ENCODE measurements around the gene CCDC93.
"Not testable (repeated sequence)": the region's sequence is repeated elsewhere in the genome, so short reads cannot be mapped to it uniquely, and the experiment has no call there.

Gene CCDC93

DNA sequence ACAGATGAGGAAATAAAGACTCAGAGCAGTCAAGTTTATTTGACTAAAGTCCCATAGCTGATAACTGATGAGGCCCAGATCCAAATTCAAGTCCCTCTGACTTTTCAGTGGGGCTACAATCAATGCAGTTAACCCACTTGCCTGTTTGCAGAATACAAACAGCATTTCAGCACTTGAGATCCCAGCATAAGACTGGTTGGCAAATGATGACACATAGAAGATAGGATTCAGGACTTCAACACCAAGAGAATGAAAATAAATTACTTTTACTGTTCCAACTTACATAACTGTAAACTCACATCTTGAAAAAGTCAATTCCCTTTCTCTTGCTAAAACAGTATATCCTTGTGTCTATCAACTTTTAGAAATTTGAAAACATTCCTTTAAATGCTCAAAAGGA lies 61.2 kb downstream of the CCDC93 start:
- DNase-seq (ENCODE audit: low read depth): no peak

DNA sequence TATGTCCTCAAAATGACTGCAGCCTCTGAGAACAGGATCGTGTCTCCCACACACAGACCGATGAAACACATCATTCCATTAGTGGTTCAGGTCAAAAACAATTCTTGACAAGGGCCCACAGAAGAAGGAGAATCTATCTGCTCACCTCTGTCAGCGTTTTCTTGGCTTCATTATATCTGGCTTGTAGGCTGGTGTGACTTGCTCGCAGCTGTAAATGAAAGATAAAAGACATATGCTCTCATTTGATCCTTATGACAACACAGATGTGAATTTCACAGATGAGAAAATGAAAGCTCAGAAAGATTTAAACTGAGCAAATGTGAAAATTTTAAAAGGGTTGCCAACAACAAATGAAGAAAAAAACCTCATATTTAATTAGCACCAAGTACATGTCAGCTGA lies 61.6 kb downstream of the CCDC93 start:
- DNase-seq (ENCODE audit: low read depth): no peak

DNA sequence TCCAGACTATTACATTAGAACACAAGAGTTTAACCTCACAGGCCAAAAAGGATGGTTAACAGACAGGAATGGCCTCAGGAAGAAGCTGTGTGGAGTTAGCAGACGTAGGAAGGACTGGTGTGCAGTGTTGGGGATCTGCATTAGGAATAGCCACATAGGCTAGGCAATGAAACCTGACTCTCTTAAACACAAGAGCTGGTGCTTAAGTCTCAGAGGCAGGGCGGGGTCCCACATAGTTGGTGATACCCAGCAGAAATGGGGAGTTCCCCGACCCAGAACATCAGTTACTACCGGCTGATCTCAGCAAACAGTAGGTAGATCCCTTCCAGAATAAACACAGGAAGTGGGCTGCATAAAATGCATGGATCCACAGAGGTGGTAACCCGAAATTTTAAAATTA lies 64.1 kb downstream of the CCDC93 start:
- DNase-seq (ENCODE audit: low read depth): no peak

DNA sequence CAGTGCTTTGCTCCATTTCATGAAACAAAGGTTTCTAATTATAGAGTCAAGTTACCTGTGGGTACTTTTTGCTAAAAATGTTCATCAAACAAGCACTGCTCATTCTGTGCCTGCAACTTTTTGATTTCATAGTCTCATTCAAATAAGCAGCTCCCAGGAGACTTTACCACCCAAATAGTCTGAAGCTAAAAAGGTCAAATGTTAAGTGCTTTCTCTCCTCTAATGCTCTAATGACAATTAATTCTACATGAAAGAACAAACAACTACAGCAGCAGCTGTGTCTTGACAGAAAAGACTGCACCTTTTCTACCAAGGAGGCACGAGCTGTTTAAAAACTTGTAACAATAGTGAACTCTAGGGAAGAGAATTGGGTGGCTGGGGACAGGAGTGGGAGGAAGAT lies 65.3 kb downstream of the CCDC93 start:
- DNase-seq (ENCODE audit: low read depth): no peak

DNA sequence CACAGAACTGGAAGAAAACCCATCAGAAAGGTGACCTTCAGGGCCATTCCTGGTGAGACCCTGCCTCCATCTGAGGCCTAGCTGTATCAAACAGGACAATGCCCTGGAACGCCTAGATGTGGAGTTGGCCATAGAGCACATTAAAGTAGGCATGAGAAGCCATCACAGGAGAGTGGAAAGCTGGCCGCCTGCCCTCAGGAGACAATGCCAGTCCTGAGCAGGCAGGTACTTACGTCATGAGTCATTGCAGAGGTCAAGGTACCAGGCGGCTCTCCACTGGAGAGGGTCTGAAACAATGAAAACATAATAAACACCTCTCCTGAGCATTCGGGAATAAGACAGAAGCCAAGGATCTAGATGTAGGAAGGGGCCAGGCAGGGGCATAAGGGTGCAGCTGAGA lies 68.6 kb downstream of the CCDC93 start:
- DNase-seq (ENCODE audit: low read depth): no peak

DNA sequence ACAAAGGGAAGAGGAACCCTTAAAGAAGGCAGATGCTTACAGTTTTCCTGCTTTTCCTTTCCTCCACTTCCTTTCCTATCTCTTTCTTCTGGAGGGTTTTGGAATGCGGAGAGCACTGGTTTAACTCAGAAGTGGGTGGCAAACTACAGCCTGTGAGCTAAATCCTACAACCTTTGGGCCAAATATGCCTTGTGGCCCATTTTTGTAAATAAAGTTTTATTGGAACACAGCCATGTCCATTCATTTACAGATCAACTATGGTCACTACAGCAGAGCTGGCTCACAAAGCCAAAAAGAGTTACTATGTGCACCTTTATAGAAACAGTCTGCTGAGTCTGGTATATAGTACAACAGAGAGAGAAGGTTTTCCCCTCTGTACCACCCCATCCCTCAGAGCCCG lies 69.1 kb downstream of the CCDC93 start:
- no peak for DNase-seq (ENCODE audit: low read depth)

DNA sequence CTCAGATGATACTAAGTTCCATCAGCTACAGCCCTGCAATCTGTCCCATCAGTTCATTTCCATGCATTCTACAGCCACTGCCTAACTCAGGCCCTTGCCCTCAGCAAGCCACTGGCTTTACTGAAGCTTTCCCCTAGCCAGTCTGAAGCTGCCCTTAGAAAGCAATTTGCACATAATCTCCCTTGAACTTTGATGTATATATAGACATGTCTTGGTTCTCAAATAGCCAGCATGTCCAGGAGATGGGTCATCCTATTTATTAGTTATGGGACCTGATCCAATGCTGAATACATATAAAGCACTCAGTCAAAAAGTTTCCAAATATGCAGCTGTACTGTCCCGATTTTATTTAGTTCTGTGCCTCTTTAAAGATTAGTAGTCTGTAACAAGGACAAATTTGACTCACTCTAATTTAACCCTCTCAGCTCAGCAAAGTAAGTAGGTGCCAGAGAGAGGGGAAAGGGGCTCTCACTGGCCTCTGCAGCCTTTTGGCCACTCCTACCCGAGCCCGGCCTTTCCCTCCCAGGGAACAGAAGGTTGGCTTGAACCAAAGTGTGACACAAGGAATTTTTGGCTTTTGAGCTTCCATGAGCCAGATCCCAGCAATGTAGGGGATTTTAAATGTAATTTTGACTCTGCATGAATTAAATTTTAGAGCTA lies 70.7 kb downstream of the CCDC93 start:
- no peak for DNase-seq (ENCODE audit: low read depth)

DNA sequence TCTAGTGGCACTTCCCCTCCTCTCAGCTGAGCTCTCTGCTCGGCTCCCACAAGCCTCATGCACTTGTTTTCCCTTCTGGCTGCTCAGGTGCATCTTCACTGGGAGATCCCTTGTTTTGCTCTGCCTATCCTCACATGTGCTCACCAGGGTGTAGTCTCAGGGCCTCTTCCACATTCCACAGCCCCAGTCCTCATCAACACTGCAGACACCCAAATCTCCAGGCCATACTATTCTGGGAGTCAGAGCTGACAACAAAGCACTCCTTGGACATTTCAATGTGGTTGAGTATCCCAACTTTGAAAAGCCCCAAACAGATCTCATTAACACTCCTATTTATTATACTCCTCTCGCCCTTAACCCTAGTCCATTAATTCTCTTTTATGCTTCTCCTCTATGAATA lies 71.3 kb downstream of the CCDC93 start:
- no peak for DNase-seq (ENCODE audit: low read depth)

DNA sequence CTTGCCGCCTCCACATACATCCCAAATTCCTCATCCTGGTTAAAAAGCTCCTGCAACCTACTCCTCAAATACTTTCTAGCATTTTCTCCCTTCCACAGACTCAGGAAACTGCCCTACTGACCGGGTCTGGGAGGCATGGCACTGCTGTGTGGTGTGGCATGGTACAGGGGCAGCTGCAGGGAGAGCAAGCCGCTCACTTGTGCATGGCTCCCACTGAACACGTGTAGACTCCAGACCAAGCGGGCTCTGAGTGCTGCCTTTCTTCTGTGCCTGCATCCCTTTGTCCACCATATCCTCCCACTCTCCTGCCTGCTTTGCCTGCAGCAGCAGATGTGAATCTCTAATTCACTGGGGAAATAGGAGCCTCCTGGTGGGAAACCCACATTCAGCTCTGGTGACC lies 72.2 kb downstream of the CCDC93 start:
- DNase-seq (ENCODE audit: low read depth): no peak

DNA sequence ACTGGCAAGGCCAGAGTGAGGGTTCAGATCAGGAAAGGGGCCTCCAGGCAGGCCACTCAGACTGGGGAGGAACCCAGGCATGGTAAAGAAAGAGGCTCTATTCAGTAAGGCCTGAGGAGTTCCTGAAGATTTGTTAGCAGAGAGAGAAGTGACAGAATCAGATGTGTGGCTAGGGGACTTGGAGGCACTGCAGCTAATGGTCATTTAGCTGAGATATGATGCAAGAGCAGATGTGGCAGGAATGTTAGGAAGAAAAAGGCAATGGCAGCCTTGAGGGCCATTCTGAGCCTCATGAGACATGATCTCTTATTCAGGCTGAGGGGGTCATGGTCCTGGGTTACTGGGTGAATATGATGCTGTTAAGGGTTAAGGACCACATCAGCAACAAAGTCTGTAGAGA lies 73.4 kb downstream of the CCDC93 start:
- no peak for DNase-seq (ENCODE audit: low read depth)

DNA sequence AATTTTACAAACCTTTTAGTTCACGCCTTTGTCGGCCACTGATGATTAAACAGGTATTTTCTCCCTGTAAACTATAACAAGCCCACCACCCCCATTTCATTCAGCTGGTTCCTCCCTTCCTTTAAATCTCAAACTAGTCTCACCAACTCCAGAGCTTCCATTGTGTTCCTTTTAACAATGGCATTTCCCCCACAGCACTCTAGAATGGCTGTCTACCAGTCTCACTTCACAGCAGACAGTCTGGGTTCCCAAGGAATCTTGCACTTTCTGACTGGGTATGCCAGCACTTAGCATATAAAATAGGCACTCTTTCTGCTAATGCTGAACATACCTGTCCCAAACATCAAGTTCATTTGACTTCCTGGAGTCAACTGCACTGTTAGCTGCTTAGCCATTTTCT lies 75.3 kb downstream of the CCDC93 start:
- no peak for DNase-seq (ENCODE audit: low read depth)

DNA sequence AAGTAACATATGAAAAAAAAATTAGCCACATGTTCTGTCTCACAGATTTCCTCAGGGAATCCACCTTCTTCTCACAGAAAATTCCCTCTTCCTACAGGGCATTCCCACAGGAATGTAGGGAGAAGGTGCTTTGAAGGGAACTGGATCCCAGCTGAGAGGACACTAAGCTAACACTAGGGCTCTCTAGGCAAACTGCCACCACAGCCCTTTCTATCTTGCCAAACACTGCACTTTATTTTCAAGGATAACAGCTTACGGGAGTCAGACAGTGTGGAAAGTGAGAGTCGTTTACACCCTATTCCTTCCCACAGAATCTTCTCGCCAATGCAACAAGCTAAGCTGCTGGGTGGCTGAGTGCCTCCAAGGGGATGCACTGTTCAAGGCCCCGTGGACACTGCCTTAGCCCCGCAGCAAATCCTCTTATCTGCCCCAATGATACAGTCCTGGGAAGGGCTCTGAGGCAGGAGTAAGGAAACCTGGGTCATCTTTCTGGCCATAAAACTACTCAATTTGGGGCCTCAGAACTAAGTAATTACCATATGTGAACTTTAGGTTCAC lies 76.9 kb downstream of the CCDC93 start:
- DNase-seq (ENCODE audit: low read depth): no peak

DNA sequence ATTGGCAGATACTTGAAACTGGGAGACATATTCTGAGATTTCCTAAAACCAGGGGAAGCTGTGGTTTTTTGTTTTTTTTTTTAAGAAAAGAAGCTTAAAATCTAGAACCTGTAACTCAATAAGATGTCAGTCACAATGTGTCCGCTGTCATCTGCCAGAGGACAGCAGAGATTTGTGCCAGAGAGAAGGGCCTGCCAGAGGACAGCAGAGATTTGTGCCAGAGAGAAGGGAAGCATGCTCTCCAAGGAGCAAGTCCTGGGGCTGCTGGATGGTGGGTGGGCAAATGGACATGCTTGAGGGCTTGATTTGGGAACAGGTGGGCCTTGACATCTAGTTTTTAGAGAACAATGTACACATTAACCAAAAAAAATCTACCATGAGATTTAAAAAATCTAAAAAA lies 77.9 kb downstream of the CCDC93 start:
- DNase-seq (ENCODE audit: low read depth): no peak

DNA sequence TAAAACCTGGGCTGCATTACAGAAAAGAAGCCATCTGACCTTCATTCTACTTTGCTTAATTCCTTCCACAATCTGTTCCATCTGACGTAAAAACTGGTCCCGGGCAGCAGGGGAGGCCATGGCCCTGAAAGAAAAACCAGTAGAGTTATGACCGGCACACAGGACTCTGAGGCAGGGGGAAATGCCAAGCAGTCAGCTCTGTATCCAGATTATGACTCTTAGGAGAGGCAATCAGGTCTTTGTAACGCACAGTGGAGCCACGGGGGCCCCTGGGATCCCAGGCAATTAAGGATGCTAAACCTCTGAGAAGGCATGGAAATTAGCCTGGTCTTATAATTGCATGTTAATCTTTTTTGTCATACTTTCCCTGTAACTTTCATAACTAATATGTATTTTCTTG lies 78.4 kb downstream of the CCDC93 start:
- DNase-seq (ENCODE audit: low read depth): no peak

DNA sequence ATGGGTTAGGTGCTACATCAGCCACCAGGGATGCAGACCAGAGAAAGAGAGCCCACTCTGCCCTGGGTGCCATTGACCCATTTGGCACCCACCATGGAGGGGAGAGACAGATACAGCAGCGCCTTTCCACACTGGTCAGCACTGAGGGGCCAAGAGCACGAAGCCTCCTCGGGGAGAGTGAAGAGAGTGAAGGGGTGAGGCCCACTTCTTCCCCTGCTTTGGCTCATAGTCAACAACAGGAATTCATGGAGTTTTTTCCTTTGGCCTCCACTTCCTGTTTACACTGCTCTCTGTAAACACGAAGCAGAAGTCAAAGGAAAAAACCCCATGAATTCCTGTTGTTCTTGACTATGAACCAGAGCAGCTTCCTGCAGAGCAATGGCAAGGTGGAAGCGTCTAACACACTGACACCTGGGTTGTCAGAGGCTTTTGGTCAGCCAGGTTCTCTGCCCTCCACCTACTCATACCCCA lies 80.0 kb downstream of the CCDC93 start:
- DNase-seq (ENCODE audit: low read depth): no peak

DNA sequence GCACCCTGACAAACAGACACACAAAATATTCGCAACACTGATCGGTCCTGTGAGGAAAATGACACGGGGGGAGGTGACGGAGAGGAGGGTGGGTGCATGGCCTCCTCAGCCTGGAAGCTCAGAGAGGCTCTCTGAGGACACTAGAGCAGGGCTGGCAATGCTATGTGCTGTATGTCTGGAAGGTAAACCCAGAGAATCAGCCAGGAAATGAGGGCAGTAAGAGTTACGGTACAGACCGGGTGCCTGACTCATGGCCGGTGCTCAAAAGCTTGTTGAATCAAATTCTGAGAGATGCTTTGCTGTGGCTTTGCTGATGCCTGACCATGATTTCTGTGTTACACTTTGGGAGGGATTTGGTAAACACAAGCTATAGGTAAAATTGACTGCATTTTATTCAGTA lies 81.9 kb downstream of the CCDC93 start:
- DNase-seq (ENCODE audit: low read depth): no peak

DNA sequence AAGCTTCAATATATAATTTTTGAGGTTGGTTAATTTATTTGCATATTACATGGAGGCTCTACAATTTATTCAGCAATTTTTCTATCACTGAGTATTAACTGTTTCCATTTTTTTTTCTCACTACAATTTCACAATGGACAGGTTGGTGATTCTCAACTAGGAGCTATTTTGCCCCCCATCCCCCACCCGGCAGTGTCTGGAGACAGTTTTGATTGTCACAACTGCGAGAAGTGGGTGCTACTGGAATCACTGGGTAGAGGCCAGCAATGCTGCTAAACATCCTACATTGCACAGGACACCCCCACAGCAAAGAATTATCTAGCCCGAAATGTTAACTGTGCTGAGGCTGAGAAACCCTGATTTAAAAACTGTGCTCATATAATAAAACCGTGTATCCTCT lies 82.6 kb downstream of the CCDC93 start:
- no peak for DNase-seq (ENCODE audit: low read depth)

DNA sequence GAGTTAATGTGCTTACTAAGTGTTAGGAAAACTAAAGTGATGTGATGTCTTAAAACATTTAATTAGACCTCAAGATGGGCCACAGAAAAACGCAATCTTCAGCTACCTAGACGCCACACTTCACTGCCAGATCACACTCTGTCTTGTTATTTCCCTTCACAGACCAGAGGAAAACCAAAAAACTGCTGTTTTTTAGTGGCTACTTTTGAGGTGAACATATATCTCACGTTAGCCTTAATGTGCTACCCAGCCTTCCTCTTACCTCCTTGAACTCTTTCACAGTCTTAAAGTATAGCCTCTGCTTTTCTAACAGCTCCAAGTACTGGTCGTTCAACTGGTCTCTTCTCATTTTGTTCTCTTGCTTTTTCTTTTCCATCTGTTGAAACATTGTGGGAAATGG lies 83.1 kb downstream of the CCDC93 start:
- no peak for DNase-seq (ENCODE audit: low read depth)

DNA sequence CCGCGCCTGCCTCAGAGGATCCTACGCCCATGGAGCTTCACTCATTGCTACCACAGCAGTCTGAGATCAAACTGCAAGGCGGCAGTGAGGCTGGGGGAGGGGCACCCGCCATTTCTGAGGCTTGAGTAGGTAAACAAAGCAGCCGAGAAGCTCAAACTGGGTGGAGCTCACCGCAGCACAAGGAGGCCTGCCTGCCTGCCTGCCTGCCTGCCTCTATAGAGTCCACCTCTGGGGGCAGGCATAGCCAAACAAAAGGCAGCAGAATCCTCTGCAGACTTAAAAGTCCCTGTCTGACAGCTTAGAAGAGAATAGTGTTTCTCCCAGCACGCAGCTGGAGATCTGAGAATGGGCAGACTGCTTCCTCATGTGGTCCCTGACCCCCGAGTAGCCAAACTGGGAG lies 90.4 kb downstream of the CCDC93 start:
- not testable (repeated sequence) for DNase-seq (ENCODE audit: low read depth)

DNA sequence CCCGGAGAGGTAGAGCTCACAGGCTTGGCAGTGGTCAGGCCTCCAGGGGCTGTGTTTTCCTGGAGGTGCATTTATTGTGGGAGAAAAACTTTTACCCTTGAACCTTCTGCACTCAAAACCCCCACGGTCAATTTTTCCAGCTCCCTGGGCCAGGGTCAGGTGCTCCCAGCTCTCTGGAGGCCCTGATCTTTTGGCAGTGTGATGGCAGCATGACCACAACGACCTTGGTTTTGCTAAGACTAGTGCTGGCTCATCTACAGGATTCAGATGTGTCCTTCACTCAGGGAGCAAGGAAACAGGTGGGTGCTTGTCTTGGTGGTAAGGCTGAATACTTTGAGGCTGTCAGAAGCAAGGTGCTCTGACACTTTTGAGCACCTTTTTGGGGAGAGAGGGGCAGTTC lies 92.3 kb downstream of the CCDC93 start:
- DNase-seq (ENCODE audit: low read depth): no peak

DNA sequence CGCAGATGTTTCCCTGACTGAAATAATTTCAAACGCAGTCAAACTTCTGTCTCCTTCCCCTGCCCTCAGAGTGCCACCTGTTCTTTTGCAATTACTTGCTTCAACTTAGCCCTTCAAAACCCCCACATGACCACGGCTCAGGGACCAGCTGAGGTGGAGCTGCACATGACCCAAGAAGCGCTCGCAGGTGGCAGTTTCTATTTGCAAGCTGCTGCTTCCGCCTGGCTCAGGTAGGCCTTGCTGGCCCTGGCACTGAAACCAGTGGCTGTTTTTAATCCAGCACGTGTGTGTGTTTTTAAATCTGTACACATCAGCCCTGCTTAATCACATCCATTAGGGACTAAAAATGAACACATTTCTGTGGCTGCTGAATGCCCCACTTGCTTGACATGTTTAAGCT lies 95.3 kb downstream of the CCDC93 start:
- DNase-seq (ENCODE audit: low read depth): no peak

DNA sequence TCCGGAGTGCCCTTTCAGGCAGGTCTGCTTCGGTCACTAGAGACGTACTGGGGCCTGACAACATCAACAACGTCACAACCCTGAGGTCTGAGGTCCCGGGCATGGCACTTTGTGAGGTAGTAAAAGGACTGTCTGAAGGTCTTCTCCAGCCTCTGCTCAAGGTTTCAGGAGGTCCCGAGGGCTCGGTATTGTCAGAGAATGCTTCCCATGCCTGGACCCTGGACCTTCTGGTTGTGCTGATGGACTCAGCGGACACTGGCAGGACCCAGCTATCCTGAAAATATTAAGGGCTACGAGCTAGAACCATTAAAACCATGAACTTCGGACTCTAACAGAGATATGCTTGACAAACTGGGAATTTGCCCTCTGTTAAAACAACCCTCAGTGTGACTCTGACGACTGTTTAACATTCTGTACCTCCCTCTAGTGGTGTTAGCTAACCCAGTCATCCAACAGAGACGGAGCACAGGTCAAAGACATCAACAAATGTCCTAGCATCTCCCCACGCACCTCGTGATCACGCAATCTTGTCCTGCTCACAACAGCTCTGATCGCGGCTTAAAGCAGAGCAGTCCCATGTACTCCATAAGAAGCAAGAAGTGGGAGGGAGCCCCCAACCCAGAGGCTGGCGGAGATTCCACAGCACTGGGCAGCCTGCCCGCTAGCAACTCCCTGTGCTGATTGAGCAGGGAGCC lies 96.5 kb downstream of the CCDC93 start:
- DNase-seq (ENCODE audit: low read depth): no peak

DNA sequence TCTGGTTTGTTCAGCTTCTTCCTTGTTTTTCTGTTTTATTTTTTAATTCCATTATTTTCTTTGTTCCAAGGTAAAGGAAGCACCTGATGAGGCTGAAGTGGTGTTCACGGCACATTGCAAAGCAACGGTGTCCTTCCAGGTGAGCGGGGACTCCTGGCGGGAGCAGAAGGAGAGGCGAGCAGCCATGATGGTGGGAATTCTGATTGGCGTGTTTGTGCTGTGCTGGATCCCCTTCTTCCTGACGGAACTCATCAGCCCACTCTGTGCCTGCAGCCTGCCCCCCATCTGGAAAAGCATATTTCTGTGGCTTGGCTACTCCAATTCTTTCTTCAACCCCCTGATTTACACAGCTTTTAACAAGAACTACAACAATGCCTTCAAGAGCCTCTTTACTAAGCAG lies 110.9 kb downstream of the CCDC93 start:
- DNase-seq (ENCODE audit: low read depth): no peak

DNA sequence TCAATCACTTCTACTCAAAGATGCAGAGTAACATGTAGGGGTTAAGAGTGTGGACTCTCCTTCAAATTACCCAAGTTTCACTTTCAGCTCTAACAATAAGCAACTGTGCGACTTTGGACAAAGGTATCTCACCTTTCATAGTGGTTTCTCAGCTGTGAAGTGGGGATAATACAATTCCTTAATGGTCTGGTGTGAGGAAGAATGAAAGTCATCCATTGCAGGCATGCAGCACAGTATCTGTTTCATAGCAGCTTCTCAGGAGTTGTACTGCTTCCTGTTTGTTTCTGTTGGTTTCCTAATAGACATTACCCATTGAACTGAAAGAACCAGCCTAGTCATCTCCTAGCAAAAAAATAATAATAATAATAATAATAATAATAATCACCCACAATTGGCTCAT lies 125.0 kb downstream of the CCDC93 start:
- DNase-seq (ENCODE audit: low read depth): no peak

All from HS-27A (cell line).